NCI-H82 treated with DMSO at 0.1 percent for 48 hours (cell line): Measurements from ENCODE around the gene SLC39A11.

ENCODE experiments used
- DNase-seq: peaks from one replicate; lab custom pipeline; 2025; ENCODE audit not compliant: unreplicated experiment; lab: John Stamatoyannopoulos, UW

Gene SLC39A11

GRCh38 chr17:72667096-72668063 lies 425.1 kb downstream of the SLC39A11 start:
- no peak for DNase-seq

GRCh38 chr17:72665852-72666851 lies 426.3 kb downstream of the SLC39A11 start:
- DNase-seq, result no peak

GRCh38 chr17:72662827-72663190 lies 429.7 kb downstream of the SLC39A11 start:
- no peak for DNase-seq

GRCh38 chr17:72661945-72662826 lies 430.3 kb downstream of the SLC39A11 start:
- no peak for DNase-seq

- no peak for DNase-seq
These were observed 431.2 kb downstream of the SLC39A11 start for GRCh38 chr17:72661116-72661944.

GRCh38 chr17:72660274-72661115 lies 432.0 kb downstream of the SLC39A11 start:
- DNase-seq, result no peak

GRCh38 chr17:72659811-72660210 lies 432.7 kb downstream of the SLC39A11 start:
- no peak for DNase-seq

- DNase-seq, result no peak
These were observed 433.8 kb downstream of the SLC39A11 start for GRCh38 chr17:72658675-72659074.

GRCh38 chr17:72657467-72658317 lies 434.8 kb downstream of the SLC39A11 start:
- no peak for DNase-seq

GRCh38 chr17:72656130-72656763 lies 436.2 kb downstream of the SLC39A11 start:
- DNase-seq, result no peak

- no peak for DNase-seq
These were observed 437.8 kb downstream of the SLC39A11 start for GRCh38 chr17:72654706-72655105.

- DNase-seq, result no peak
These were observed 440.5 kb downstream of the SLC39A11 start for GRCh38 chr17:72651988-72652387.

GRCh38 chr17:72648702-72649101 lies 443.8 kb downstream of the SLC39A11 start:
- DNase-seq, result no peak

GRCh38 chr17:72646176-72646575 lies 446.3 kb downstream of the SLC39A11 start:
- DNase-seq, result no peak

GRCh38 chr17:72644492-72644891 lies 448.0 kb downstream of the SLC39A11 start:
- DNase-seq, result no peak

- no peak for DNase-seq
These were observed 448.8 kb downstream of the SLC39A11 start for GRCh38 chr17:72643575-72644216.

GRCh38 chr17:72642720-72643119 lies 449.8 kb downstream of the SLC39A11 start:
- no peak for DNase-seq
